NCI-H1417 (cell line): Measurements from ENCODE around the gene MAPT.
"Not testable (repeated sequence)": the region's sequence is repeated elsewhere in the genome, so short reads cannot be mapped to it uniquely, and the experiment has no call there.

Experiments used
- DNase-seq, 3 experiments: peaks; one replicate each; lab custom pipeline; 2025; lab: John Stamatoyannopoulos, UW

MAPT gene

GRCh38 chr17:45929344-45929743 lies 35.0 kb downstream of the MAPT start:
- DNase-seq, result no peak

- DNase-seq, result no peak
Measured at GRCh38 chr17:45930420-45930951, 36.1 kb downstream of the MAPT start.

- no peak for DNase-seq
Measured at GRCh38 chr17:45931677-45932076, 37.3 kb downstream of the MAPT start.

GRCh38 chr17:45934044-45934979 lies 40.0 kb downstream of the MAPT start:
- DNase-seq, result no peak

GRCh38 chr17:45935197-45935709 lies 40.9 kb downstream of the MAPT start:
- DNase-seq, result no peak

- DNase-seq, result no peak
Measured at GRCh38 chr17:45935710-45936509, 41.6 kb downstream of the MAPT start.

- peak; percentile 23 to 63 (median 53) for DNase-seq
Measured at GRCh38 chr17:45936610-45937009, 42.3 kb downstream of the MAPT start.

GRCh38 chr17:45937186-45937585 lies 42.8 kb downstream of the MAPT start:
- DNase-seq, result not testable (repeated sequence)

GRCh38 chr17:45939395-45939794 lies 45.0 kb downstream of the MAPT start:
- peak in 1 of 3 experiments; percentile 8 for DNase-seq

- DNase-seq, result no peak
Measured at GRCh38 chr17:45940293-45940692, 45.9 kb downstream of the MAPT start.

- no peak for DNase-seq
Measured at GRCh38 chr17:45940826-45941225, 46.5 kb downstream of the MAPT start.

- no peak for DNase-seq
Measured at GRCh38 chr17:45941395-45941794, 47.0 kb downstream of the MAPT start.

GRCh38 chr17:45942284-45942683 lies 47.9 kb downstream of the MAPT start:
- DNase-seq, result no peak

GRCh38 chr17:45946841-45947256 lies 52.5 kb downstream of the MAPT start:
- no peak for DNase-seq

GRCh38 chr17:45948498-45948880 lies 54.1 kb downstream of the MAPT start:
- DNase-seq, result no peak

- no peak for DNase-seq
Measured at GRCh38 chr17:45948881-45949624, 54.7 kb downstream of the MAPT start.

- DNase-seq, result no peak
Measured at GRCh38 chr17:45949755-45950320, 55.5 kb downstream of the MAPT start.

GRCh38 chr17:45950888-45951287 lies 56.5 kb downstream of the MAPT start:
- DNase-seq, result no peak

- DNase-seq, result no peak
Measured at GRCh38 chr17:45951403-45951802, 57.0 kb downstream of the MAPT start.

- no peak for DNase-seq
Measured at GRCh38 chr17:45951941-45952340, 57.6 kb downstream of the MAPT start.

- DNase-seq, result no peak
Measured at GRCh38 chr17:45952814-45953320, 58.5 kb downstream of the MAPT start.
